B cell (primary cell): ENCODE data around the gene ARHGAP32. TPM values are rescaled to one million over a fixed set of nuclear protein-coding genes. Genes with fewer than 3 reads are reported as not detected.

Experiments
- ATAC-seq: fragments of 200-7000 bp; cut with Tn5 transposase; one replicate; pipeline ENCODE4 v1.10.0; 2021; ENCODE audit warnings: low read depth, mild to moderate bottlenecking, moderate number of reproducible peaks, moderate library complexity
- CTCF ChIA-PET: fragments of 350-600 bp; sonication (Branson Sonifier 250); formaldehyde crosslinking; loops from one replicate; lab custom pipeline; 2021; ENCODE audit warnings: antibody characterized with exemption, inconsistent platforms; lab: Charles Lee
- POLR2A ChIA-PET: fragments of 350-600 bp; sonication (Branson Sonifier 250); formaldehyde crosslinking; loops from one replicate; lab custom pipeline; 2021; ENCODE audit warnings: antibody characterized with exemption; lab: Charles Lee
- DNase-seq: peaks from one replicate; pipeline ENCODE4 v3.0.0; 2013
- H2AFZ ChIP-seq: 2 replicates; pipeline ENCODE4 v1.6.1; 2012; ENCODE audit warnings: mild to moderate bottlenecking, low read depth, low read length; ENCODE audit not compliant: insufficient read depth, poor library complexity, severe bottlenecking
- H3K27ac ChIP-seq, 2 donors: 1 replicate in 1 of 2; 2 replicates in 1 of 2; pipeline ENCODE4 v1.5.1; 2012 to 2013; ENCODE audit warnings: low read length in 2 of 2, mild to moderate bottlenecking in 2 of 2, moderate library complexity in 1 of 2
- H3K27me3 ChIP-seq, 4 experiments: fragments of 200-600 bp in 1 of 4; sonication (generic) in 1 of 4; replicated peaks in 1 of 4; 1 replicate in 2 of 4; 2 replicates in 2 of 4; pipeline versions ENCODE4 v1.6.1 to v1.7.0; 2013 to 2016; ENCODE audit warnings: low read length in 3 of 4, mild to moderate bottlenecking in 2 of 4, mixed read lengths in 1 of 4, moderate library complexity in 1 of 4; ENCODE audit not compliant: insufficient read depth in 4 of 4, control insufficient read depth in 3 of 4; ENCODE audit errors: control extremely low read depth in 1 of 4
- H3K36me3 ChIP-seq, 2 experiments: replicated peaks in 1 of 2; 1 replicate in 1 of 2; 2 replicates in 1 of 2; pipeline versions ENCODE4 v1.6.1 to v1.7.1; 2013; ENCODE audit warnings: low read length in 1 of 2; ENCODE audit not compliant: insufficient read depth in 2 of 2, control insufficient read depth in 1 of 2; ENCODE audit errors: control extremely low read depth in 1 of 2, extremely low read depth in 1 of 2
- H3K4me1 ChIP-seq, 2 donors: fragments of 200-600 bp in 1 of 2; sonication (generic) in 1 of 2; 1 replicate in 1 of 2; 2 replicates in 1 of 2; pipeline versions ENCODE4 v1.5.1 to v1.6.1; 2013 to 2017; ENCODE audit warnings: low read length in 2 of 2; ENCODE audit not compliant: control insufficient read depth in 2 of 2, insufficient read depth in 2 of 2
- H3K4me2 ChIP-seq: replicated peaks from 2 replicates; pipeline ENCODE3; 2012; ENCODE audit warnings: mild to moderate bottlenecking, low read depth, low read length; ENCODE audit not compliant: poor library complexity, severe bottlenecking
- H3K4me3 ChIP-seq, 5 experiments: fragments of 200-600 bp in 1 of 5; sonication (generic) in 1 of 5; 1 replicate in 3 of 5; 2 replicates in 2 of 5; pipeline versions ENCODE4 v1.5.1 to v1.7.0; 2011 to 2016; ENCODE audit warnings: low read length in 4 of 5, mild to moderate bottlenecking in 4 of 5, low read depth in 2 of 5, control low read depth in 1 of 5, moderate library complexity in 1 of 5; ENCODE audit not compliant: insufficient read depth in 1 of 5; ENCODE audit errors: control extremely low read depth in 1 of 5, extremely low read depth in 1 of 5
- H3K79me2 ChIP-seq: fragments of 200-600 bp; sonication (generic); one replicate; pipeline ENCODE4 v1.6.0; 2016; ENCODE audit warnings: low read length; ENCODE audit not compliant: control insufficient read depth, insufficient read depth
- H3K9ac ChIP-seq: fragments of 200-600 bp; sonication (generic); 2 replicates; pipeline ENCODE4 v1.6.1; 2017; ENCODE audit warnings: mild to moderate bottlenecking, low read length, moderate library complexity
- H3K9me3 ChIP-seq, 3 donors: one replicate each; pipeline versions ENCODE4 v1.6.1 to v1.7.1; 2013; ENCODE audit warnings: low read length in 2 of 3; ENCODE audit not compliant: control insufficient read depth in 2 of 3, insufficient read depth in 1 of 3; ENCODE audit errors: control extremely low read depth in 1 of 3
- H4K20me1 ChIP-seq: 2 replicates; pipeline ENCODE4 v1.6.0; 2012; ENCODE audit warnings: mild to moderate bottlenecking, low read length; ENCODE audit not compliant: insufficient read depth, control insufficient read depth, poor library complexity, severe bottlenecking
- H3K27ac Mint-ChIP-seq: one replicate; pipeline ENCODE4 v1.8.0; 2021; ENCODE audit warnings: mixed read lengths
- H3K27me3 Mint-ChIP-seq: one replicate; pipeline ENCODE4 v1.8.0; 2021; ENCODE audit warnings: mixed read lengths
- H3K4me1 Mint-ChIP-seq: one replicate; pipeline ENCODE4 v1.8.0; 2021; ENCODE audit warnings: mixed read lengths
- H3K4me3 Mint-ChIP-seq: one replicate; pipeline ENCODE4 v1.8.0; 2021; ENCODE audit warnings: mixed read lengths
- H3K9me3 Mint-ChIP-seq: one replicate; pipeline ENCODE4 v1.8.0; 2022; ENCODE audit warnings: mixed read lengths; ENCODE audit not compliant: insufficient read depth
- EZH2 ChIP-seq: IDR thresholded peaks from 2 replicates; pipeline ENCODE4 v1.6.1; 2012; ENCODE audit warnings: borderline replicate concordance, low read depth, mild to moderate bottlenecking, moderate library complexity, low read length; ENCODE audit not compliant: insufficient read depth, poor library complexity, severe bottlenecking
- WGBS: methylation state at CpG from one replicate; pipeline ENCODE4 v1.1.5; 2013; ENCODE audit warnings: missing lambda C conversion rate; ENCODE audit not compliant: insufficient coverage; 5-methylcytosine and 5-hydroxymethylcytosine counted together
- intact Hi-C: fragments of 100-400 bp; cut with micrococcal nuclease; formaldehyde crosslinking; loops from one replicate; pipeline ENCODE4 v1.10.0; 2022
- polyA minus RNA-seq: library from RNA; depleted of rRNA, polyadenylated mRNA; stranded (reverse); fragments of >200 nt; gene quantifications from 2 replicates; pipeline ENCODE4 v1.2.3, GENCODE V29; 2012
- polyA plus RNA-seq: library from polyadenylated mRNA; depleted of rRNA; stranded (reverse); fragments of >200 nt; gene quantifications from 2 replicates; pipeline ENCODE4 v1.2.3, GENCODE V29; 2012
- total RNA-seq, 2 donors: library from RNA; stranded (reverse); fragments of 120-200 nt in 1 of 2; gene quantifications; 1 replicate in 1 of 2; 2 replicates in 1 of 2; pipeline versions ENCODE4 v1.2.3 to v1.2.4, GENCODE V29; 2013 to 2022
- TF ChIP-seq, protein P1 (sequence below): fragments of 200-600 bp; IDR thresholded peaks from one replicate; pipeline ENCODE4 v1.8.0; 2022; ENCODE audit warnings: antibody characterized with exemption, mild to moderate bottlenecking

Gene ARHGAP32
- 10.6 and 10.9 TPM in 2 replicates for total RNA-seq
- total RNA-seq (2013): 7.1 TPM
- polyA plus RNA-seq: 4.4 and 4.6 TPM in 2 replicates
- polyA minus RNA-seq: 8.9 and 13.8 TPM in 2 replicates

DNA sequence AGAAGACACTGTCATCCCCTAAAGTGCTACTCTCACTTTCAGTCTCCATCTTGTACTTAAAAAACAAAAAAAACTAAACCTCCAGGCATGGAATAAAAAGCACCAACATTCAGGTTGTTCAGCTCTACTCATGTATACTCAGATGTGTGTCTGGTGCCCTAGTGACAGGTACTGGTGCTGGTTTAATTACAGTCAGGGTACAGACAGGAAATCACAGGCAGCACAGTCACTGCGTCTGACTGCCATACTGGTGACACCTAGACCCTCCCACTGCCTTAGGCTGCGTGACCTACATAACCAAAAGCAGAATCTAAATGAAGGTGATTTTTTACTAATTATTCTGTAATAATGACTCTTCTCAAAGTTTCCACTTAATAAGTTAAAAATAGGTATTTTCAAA lies at the start of gene ARHGAP32:
Gene ARHGAP32 (minus strand): TSS at position 176 of the 400 bp plus-strand sequence. CDS start 127 bp downstream, at position 49.
- no peaks in the 10 kb centered on the region for H3K27me3 Mint-ChIP-seq
- ChIA-PET POLR2A (no interaction called here), CTCF (no interaction called here)
- Histone ChIP-seq H3K4me2 (no peak within 1 kb of the TSS), H3K9me3 (no peaks in the 10 kb centered on the region), H3K4me1 (no peaks in the 10 kb centered on the region), H3K9ac (no peak within 1 kb of the TSS), H3K36me3 (no peaks in the 10 kb centered on the region), H2AFZ (no peak within 1 kb of the TSS), H3K4me3 (no peak within 1 kb of the TSS), H3K79me2 (peaks cover 6% of the 10 kb centered on the region), H4K20me1 (no peaks in the 10 kb centered on the region), H3K27ac (no peak within 1 kb of the TSS), H3K27me3 (no peaks in the 10 kb centered on the region)
- H3K4me3 Mint-ChIP-seq: no peak within 1 kb of the TSS
- DNase-seq (no peak), ATAC-seq (no peak)
- intact Hi-C loops: no loop called here
- no peak within 1 kb of the TSS for H3K27ac Mint-ChIP-seq
- H3K4me1 Mint-ChIP-seq: no peaks in the 10 kb centered on the region
- H3K9me3 Mint-ChIP-seq: no peaks in the 10 kb centered on the region
- TF ChIP-seq, protein P1, sequence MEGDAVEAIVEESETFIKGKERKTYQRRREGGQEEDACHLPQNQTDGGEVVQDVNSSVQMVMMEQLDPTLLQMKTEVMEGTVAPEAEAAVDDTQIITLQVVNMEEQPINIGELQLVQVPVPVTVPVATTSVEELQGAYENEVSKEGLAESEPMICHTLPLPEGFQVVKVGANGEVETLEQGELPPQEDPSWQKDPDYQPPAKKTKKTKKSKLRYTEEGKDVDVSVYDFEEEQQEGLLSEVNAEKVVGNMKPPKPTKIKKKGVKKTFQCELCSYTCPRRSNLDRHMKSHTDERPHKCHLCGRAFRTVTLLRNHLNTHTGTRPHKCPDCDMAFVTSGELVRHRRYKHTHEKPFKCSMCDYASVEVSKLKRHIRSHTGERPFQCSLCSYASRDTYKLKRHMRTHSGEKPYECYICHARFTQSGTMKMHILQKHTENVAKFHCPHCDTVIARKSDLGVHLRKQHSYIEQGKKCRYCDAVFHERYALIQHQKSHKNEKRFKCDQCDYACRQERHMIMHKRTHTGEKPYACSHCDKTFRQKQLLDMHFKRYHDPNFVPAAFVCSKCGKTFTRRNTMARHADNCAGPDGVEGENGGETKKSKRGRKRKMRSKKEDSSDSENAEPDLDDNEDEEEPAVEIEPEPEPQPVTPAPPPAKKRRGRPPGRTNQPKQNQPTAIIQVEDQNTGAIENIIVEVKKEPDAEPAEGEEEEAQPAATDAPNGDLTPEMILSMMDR: no peak
- TF ChIP-seq EZH2: no peak
- no CpG with 5 or more reads among the region's 2 CpGs for WGBS

DNA sequence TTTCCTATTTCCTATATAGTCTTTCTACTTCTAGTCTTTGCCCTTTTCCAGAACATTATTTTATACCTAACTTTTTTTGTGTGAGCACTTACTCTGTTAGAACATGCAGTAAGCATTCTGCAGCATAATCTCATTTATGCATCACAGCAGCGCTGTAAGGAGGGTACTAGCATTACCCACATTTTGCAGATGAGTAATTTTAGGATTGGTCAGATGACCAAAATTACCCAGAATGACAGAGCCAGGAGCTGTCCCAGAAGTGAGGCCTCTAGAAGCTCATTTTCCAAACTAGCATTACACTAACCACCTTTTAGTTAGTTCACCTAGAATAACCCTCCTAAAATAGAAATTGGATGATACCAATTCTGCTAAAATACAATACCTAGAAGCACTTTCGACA lies 47.1 kb upstream of the ARHGAP32 start:
- Mint-ChIP-seq H3K27ac (no peak overlapping the region), H3K4me3 (no peak overlapping the region), H3K27me3 (no peaks in the 10 kb centered on the region), H3K9me3 (no peaks in the 10 kb centered on the region), H3K4me1 (peaks cover 4% of the 10 kb centered on the region)
- DNase-seq: no peak
- intact Hi-C loops: no loop called here
- Histone ChIP-seq H3K9me3 (no peaks in the 10 kb centered on the region), H3K27ac (no peak overlapping the region), H3K4me2 (no peak overlapping the region), H3K27me3 (no peaks in the 10 kb centered on the region), H3K36me3 (peaks cover 0 to 2% of the 10 kb centered on the region in 2 experiments), H3K79me2 (peaks cover 18% of the 10 kb centered on the region), H3K4me3 (no peak overlapping the region), H3K9ac (no peak overlapping the region), H4K20me1 (no peaks in the 10 kb centered on the region), H2AFZ (no peak overlapping the region), H3K4me1 (no peaks in the 10 kb centered on the region)
- ChIA-PET POLR2A (no interaction called here), CTCF (no interaction called here)
- TF ChIP-seq EZH2: no peak
- TF ChIP-seq, protein P1: no peak
- WGBS: 80% methylated on average over 1 of the region's 2 CpGs
- no peak for ATAC-seq
